Inferior parietal cortex (tissue), 1 donor: ENCODE data around the gene CPZ.
"Not testable (repeated sequence)": the region's sequence is repeated elsewhere in the genome, so short reads cannot be mapped to it uniquely, and the experiment has no call there.

Experiments
- DNase-seq: peaks from one replicate; pipeline ENCODE4 v3.0.0-alpha.2; 2016; ENCODE audit errors: extremely low spot score

CPZ gene

GRCh38 chr4:8652181-8653078 lies 59.9 kb downstream of the CPZ start:
- no peak for DNase-seq

- DNase-seq, result no peak
Observed at GRCh38 chr4:8653326-8654000, 60.9 kb downstream of the CPZ start.

GRCh38 chr4:8654139-8654538 lies 61.6 kb downstream of the CPZ start:
- DNase-seq, result not testable (repeated sequence)

- DNase-seq, result no peak
Observed at GRCh38 chr4:8655411-8656184, 63.0 kb downstream of the CPZ start.

GRCh38 chr4:8656185-8656517 lies 63.6 kb downstream of the CPZ start:
- no peak for DNase-seq

GRCh38 chr4:8656711-8657380 lies 64.3 kb downstream of the CPZ start:
- DNase-seq, result no peak

GRCh38 chr4:8657381-8658088 lies 65.0 kb downstream of the CPZ start:
- no peak for DNase-seq

GRCh38 chr4:8662776-8663175 lies 70.2 kb downstream of the CPZ start:
- no peak for DNase-seq

- no peak for DNase-seq
Observed at GRCh38 chr4:8664031-8664805, 71.7 kb downstream of the CPZ start.

- DNase-seq, result no peak
Observed at GRCh38 chr4:8664976-8665375, 72.4 kb downstream of the CPZ start.

- DNase-seq, result no peak
Observed at GRCh38 chr4:8665406-8666360, 73.1 kb downstream of the CPZ start.

- DNase-seq, result no peak
Observed at GRCh38 chr4:8666581-8666980, 74.0 kb downstream of the CPZ start.
